Smooth muscle cell (in vitro differentiated cells): ENCODE results near the gene BLVRA. TPM values are rescaled to one million over a fixed set of nuclear protein-coding genes. Genes with fewer than 3 reads are reported as not detected.

Source experiments
- DNase-seq: peaks from one replicate; lab custom pipeline; 2025; ENCODE audit not compliant: unreplicated experiment; lab: John Stamatoyannopoulos, UW
- H2AFZ ChIP-seq: fragments of 200-600 bp; sonication (generic); 2 replicates; pipeline ENCODE4 v1.6.0; 2016; ENCODE audit warnings: antibody characterized with exemption, low read depth, mild to moderate bottlenecking
- H3F3A ChIP-seq: fragments of 200-600 bp; sonication (generic); 2 replicates; pipeline ENCODE4 v1.6.0; 2017; ENCODE audit warnings: antibody characterized with exemption, low read depth
- H3K27ac ChIP-seq: fragments of 200-600 bp; sonication (generic); 2 replicates; pipeline ENCODE4 v1.5.1; 2016; ENCODE audit warnings: low read depth, mild to moderate bottlenecking
- H3K27me3 ChIP-seq: fragments of 200-600 bp; sonication (generic); 2 replicates; pipeline ENCODE4 v1.6.1; 2016; ENCODE audit warnings: low read depth, mild to moderate bottlenecking
- H3K36me3 ChIP-seq: fragments of 200-600 bp; sonication (generic); 2 replicates; pipeline ENCODE4 v1.5.1; 2016; ENCODE audit warnings: low read depth
- H3K4me1 ChIP-seq: fragments of 200-600 bp; sonication (generic); 2 replicates; pipeline ENCODE4 v1.5.1; 2016; ENCODE audit warnings: low read depth
- H3K4me2 ChIP-seq: fragments of 200-600 bp; sonication (generic); 2 replicates; pipeline ENCODE4 v1.6.0; 2016; ENCODE audit warnings: mild to moderate bottlenecking
- H3K4me3 ChIP-seq: fragments of 200-600 bp; sonication (generic); 2 replicates; pipeline ENCODE4 v1.5.1; 2016; ENCODE audit warnings: mild to moderate bottlenecking
- H3K79me2 ChIP-seq: fragments of 200-600 bp; sonication (generic); 2 replicates; pipeline ENCODE4 v1.6.0; 2016; ENCODE audit warnings: low read depth, mild to moderate bottlenecking
- H3K9ac ChIP-seq: fragments of 200-600 bp; sonication (generic); 2 replicates; pipeline ENCODE4 v1.6.0; 2016; ENCODE audit warnings: low read depth
- H3K9me3 ChIP-seq: fragments of 200-600 bp; sonication (generic); replicated peaks from 2 replicates; pipeline ENCODE4 v1.5.1; 2016; ENCODE audit warnings: low read depth
- H4K20me1 ChIP-seq: fragments of 200-600 bp; sonication (generic); 2 replicates; pipeline ENCODE4 v1.6.0; 2016; ENCODE audit warnings: low read depth
- CTCF ChIP-seq: fragments of 200-600 bp; sonication (generic); IDR thresholded peaks from 2 replicates; pipeline ENCODE4 v1.5.1; 2017; ENCODE audit warnings: borderline replicate concordance, mild to moderate bottlenecking, antibody characterized with exemption; ENCODE audit not compliant: insufficient read depth, poor library complexity, severe bottlenecking
- WGBS: methylation state at CpG from one replicate; pipeline ENCODE4 v1.1.7; 2016; ENCODE audit warnings: low lambda C conversion rate; 5-methylcytosine and 5-hydroxymethylcytosine counted together
- polyA plus RNA-seq: library from polyadenylated mRNA; unstranded; fragments of >200 nt; fragmentation: Nextera tagmentation; extraction: Ambion mirVana; gene quantifications from 2 replicates; pipeline ENCODE4 v1.2.1, GENCODE V29; 2016
- total RNA-seq: library from RNA; depleted of rRNA; stranded (reverse); fragments of >200 nt; gene quantifications from 2 replicates; pipeline ENCODE4 v1.2.3, GENCODE V29; 2014

BLVRA gene
- total and polyA plus RNA-seq, 2 experiments from 2014 or later: 24.6 to 65.4 TPM

DNA sequence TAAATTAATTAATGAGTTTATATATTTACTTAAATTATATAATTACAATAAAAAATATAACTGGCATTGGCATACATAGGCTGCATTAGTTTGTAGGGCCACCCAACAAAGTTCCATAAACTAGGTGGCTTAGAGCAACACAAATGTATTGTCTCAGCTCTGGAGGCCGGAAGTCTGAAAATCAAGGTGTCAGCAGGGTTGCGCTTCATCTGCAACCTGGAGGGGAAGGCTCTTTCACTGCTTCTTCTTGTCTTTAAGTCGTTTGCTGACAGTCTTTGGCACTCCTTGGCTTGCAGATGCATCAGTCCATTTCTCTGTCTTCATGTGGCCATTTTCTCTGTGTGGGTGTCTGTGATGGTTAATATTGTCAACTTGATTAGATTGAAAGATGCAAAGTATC lies 6.1 kb upstream of the BLVRA start:
- Histone ChIP-seq H3K79me2 (no peaks in the 10 kb centered on the region), H3K9ac (no peak overlapping the region), H4K20me1 (no peaks in the 10 kb centered on the region), H3K4me3 (no peak overlapping the region), H3K4me2 (no peak overlapping the region), H2AFZ (no peak overlapping the region), H3K36me3 (no peaks in the 10 kb centered on the region), H3K9me3 (no peaks in the 10 kb centered on the region), H3K4me1 (no peaks in the 10 kb centered on the region), H3K27me3 (peaks cover 4% of the 10 kb centered on the region), H3K27ac (no peak overlapping the region), H3F3A (peaks cover 11% of the 10 kb centered on the region)
- no peak for TF ChIP-seq CTCF
- DNase-seq: no peak
- 80% methylated on average over 3 of the region's 3 CpGs for WGBS

GRCh38 chr7:43753271-43753810 lies 5.1 kb upstream of the BLVRA start:
- no peaks in the 10 kb centered on the region for H3K4me1 ChIP-seq

DNA sequence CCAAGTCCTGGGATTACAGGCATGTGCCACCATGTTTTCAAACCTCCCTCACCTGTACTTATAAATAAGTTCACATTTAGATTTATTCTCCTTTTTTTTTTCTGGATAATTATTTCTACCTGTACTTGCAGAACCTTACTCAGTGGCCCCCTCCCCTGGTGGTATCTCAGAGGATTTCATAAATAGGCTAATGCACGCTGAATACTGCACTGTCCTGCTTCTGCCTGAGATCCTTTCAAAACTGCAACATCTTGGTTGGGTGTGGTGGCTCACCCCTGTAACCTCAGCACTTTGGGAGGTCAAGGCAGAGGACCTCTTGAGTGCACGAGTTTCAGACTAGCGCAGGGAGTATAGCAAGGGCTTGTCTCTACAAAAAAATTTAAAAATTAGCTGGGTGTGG lies 4.6 kb upstream of the BLVRA start:
- Histone ChIP-seq H3K36me3 (no peaks in the 10 kb centered on the region), H4K20me1 (no peaks in the 10 kb centered on the region), H3K79me2 (no peaks in the 10 kb centered on the region), H3K9me3 (no peaks in the 10 kb centered on the region), H3K4me2 (no peak overlapping the region), H3K4me1 (no peaks in the 10 kb centered on the region), H2AFZ (no peak overlapping the region), H3K9ac (no peak overlapping the region), H3K27ac (no peak overlapping the region), H3K27me3 (peaks cover 3% of the 10 kb centered on the region), H3F3A (peaks cover 11% of the 10 kb centered on the region), H3K4me3 (no peak overlapping the region)
- no peak for DNase-seq
- no peak for TF ChIP-seq CTCF
- WGBS: 91% methylated on average over 3 of the region's 3 CpGs

More at GRCh38 chr7:43753271-43753810, 5.1 kb upstream of the BLVRA start:
- Histone ChIP-seq H3F3A (peaks cover 11% of the 10 kb centered on the region), H3K36me3 (no peaks in the 10 kb centered on the region), H3K4me2 (no peak overlapping the region), H3K9me3 (no peaks in the 10 kb centered on the region), H3K4me3 (no peak overlapping the region), H3K27me3 (peaks cover 4% of the 10 kb centered on the region), H4K20me1 (no peaks in the 10 kb centered on the region), H3K27ac (no peak overlapping the region), H3K79me2 (no peaks in the 10 kb centered on the region), H2AFZ (no peak overlapping the region), H3K9ac (no peak overlapping the region)
- no peak for TF ChIP-seq CTCF
- 100% methylated on average over 1 of the region's 1 CpG for WGBS
- DNase-seq: no peak

DNA sequence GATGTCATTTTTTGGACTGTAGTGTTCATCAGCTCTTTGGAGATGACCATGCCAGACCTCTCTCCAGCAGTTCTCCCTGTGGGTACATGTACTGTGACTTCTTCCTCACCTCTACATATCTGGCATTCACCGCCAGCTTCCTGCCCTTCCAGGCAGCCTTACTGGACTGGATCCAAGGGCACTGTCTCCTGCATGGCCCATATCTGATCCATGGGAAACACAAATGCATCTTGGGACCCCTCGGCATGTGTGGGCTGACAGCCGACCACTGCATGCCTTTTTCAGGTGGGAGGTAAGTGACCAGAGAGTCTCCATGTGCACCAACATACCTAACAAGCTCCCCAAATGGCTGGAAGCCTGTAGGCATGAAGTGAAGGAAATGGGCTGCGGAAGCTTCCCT lies 3.9 kb upstream of the BLVRA start:
- DNase-seq: no peak
- peaks cover 5% of the 10 kb centered on the region for H3K4me1 ChIP-seq
- no peaks in the 10 kb centered on the region for H3K36me3 ChIP-seq
- H3K4me3 ChIP-seq: no peak overlapping the region
- peaks cover 11% of the 10 kb centered on the region for H3F3A ChIP-seq
- H3K9ac ChIP-seq: no peak overlapping the region
- WGBS: 91% methylated on average over 4 of the region's 4 CpGs
- no peaks in the 10 kb centered on the region for H3K9me3 ChIP-seq
- H3K27me3 ChIP-seq: peaks cover 3% of the 10 kb centered on the region
- TF ChIP-seq CTCF: no peak
- H3K27ac ChIP-seq: no peak overlapping the region
- H2AFZ ChIP-seq: no peak overlapping the region
- no peaks in the 10 kb centered on the region for H4K20me1 ChIP-seq
- no peak overlapping the region for H3K4me2 ChIP-seq
- H3K79me2 ChIP-seq: peaks cover 2% of the 10 kb centered on the region
